Endodermal cell (in vitro differentiated cells): ENCODE data around the gene CTIF. TPM values are rescaled to one million over a fixed set of nuclear protein-coding genes. Genes with fewer than 3 reads are reported as not detected.
A peak's percentile ranks its signal among the peaks of the same experiment; 100 is the strongest.

Experiments
- DNase-seq: peaks from one replicate; pipeline ENCODE4 v3.0.0-alpha.2; 2017
- H3K27ac ChIP-seq: 2 replicates; pipeline ENCODE4 v1.5.1; 2013; ENCODE audit warnings: mild to moderate bottlenecking, low read depth, low read length, moderate library complexity
- H3K27me3 ChIP-seq: 2 replicates; pipeline ENCODE4 v1.6.1; 2013; ENCODE audit warnings: mild to moderate bottlenecking, low read length, moderate library complexity; ENCODE audit not compliant: insufficient read depth, control insufficient read depth, poor library complexity, severe bottlenecking
- H3K36me3 ChIP-seq: 2 replicates; pipeline ENCODE4 v1.7.0; 2013; ENCODE audit warnings: mild to moderate bottlenecking, low read length, moderate library complexity; ENCODE audit not compliant: control insufficient read depth, insufficient read depth
- H3K4me1 ChIP-seq: one replicate; pipeline ENCODE4 v1.7.0; 2013; ENCODE audit warnings: low read length; ENCODE audit not compliant: control insufficient read depth, insufficient read depth
- H3K4me3 ChIP-seq: 2 replicates; pipeline ENCODE4 v1.5.1; 2013; ENCODE audit warnings: mild to moderate bottlenecking, low read length, moderate library complexity
- H3K9ac ChIP-seq: 2 replicates; pipeline ENCODE4 v1.6.1; 2013; ENCODE audit warnings: mild to moderate bottlenecking, low read length, moderate library complexity; ENCODE audit not compliant: poor library complexity, severe bottlenecking; ENCODE audit errors: extremely low read depth
- H3K9me3 ChIP-seq: 2 replicates; pipeline ENCODE4 v1.6.1; 2013; ENCODE audit warnings: mild to moderate bottlenecking, low read length, moderate library complexity; ENCODE audit not compliant: control insufficient read depth
- H3K27ac Mint-ChIP-seq: 2 replicates; pipeline ENCODE4 v1.8.0; 2020; ENCODE audit warnings: mixed read lengths
- H3K27me3 Mint-ChIP-seq: 2 replicates; pipeline ENCODE4 v1.8.0; 2021; ENCODE audit warnings: mild to moderate bottlenecking, mixed read lengths; ENCODE audit not compliant: insufficient read depth
- H3K36me3 Mint-ChIP-seq: 2 replicates; pipeline ENCODE4 v1.8.0; 2020; ENCODE audit warnings: low read depth, mixed read lengths
- H3K4me1 Mint-ChIP-seq: 2 replicates; pipeline ENCODE4 v1.8.0; 2020; ENCODE audit warnings: mixed read lengths
- H3K4me3 Mint-ChIP-seq: 2 replicates; pipeline ENCODE4 v1.8.0; 2020; ENCODE audit warnings: mild to moderate bottlenecking, moderate library complexity, mixed read lengths
- H3K9me3 Mint-ChIP-seq: 2 replicates; pipeline ENCODE4 v1.8.0; 2020; ENCODE audit warnings: mild to moderate bottlenecking, mixed read lengths
- WGBS, 2 experiments: methylation state at CpG; one replicate each; pipeline versions ENCODE4 v1.1.5 to v1.1.7; 2013; ENCODE audit warnings: missing lambda C conversion rate in 2 of 2, mixed read lengths in 1 of 2; ENCODE audit not compliant: insufficient coverage in 1 of 2, insufficient read length in 1 of 2; 5-methylcytosine and 5-hydroxymethylcytosine counted together
- total RNA-seq, 2 donors: library from RNA; stranded (reverse); fragmentation: NEBNext Ultra II Directional in 1 of 2; extraction: Animal tissue kit (Norgen Biotek cat#: 25700) in 1 of 2; gene quantifications; 2 replicates in 1 of 2; 3 replicates in 1 of 2; pipeline ENCODE4 v1.2.1, GENCODE V29; 2021
- TF ChIP-seq, protein P1 (sequence below): fragments of 200-600 bp; sonication (generic); conservative IDR thresholded peaks from 2 replicates; pipeline ENCODE4 v1.5.0; 2021; ENCODE audit warnings: antibody characterized with exemption, mild to moderate bottlenecking

Gene CTIF
- total RNA-seq, 2 donors from 2014 or later: 33.8 to 41.6 TPM

- Histone ChIP-seq H3K4me1 (peaks cover 10% of the 10 kb centered on the region), H3K27ac (no peak overlapping the region), H3K36me3 (no peaks in the 10 kb centered on the region), H3K27me3 (no peaks in the 10 kb centered on the region), H3K9ac (no peak overlapping the region), H3K9me3 (no peaks in the 10 kb centered on the region), H3K4me3 (no peak overlapping the region)
- Mint-ChIP-seq H3K4me3 (no peak overlapping the region), H3K36me3 (no peaks in the 10 kb centered on the region), H3K27me3 (peaks cover 4% of the 10 kb centered on the region), H3K27ac (peak overlapping the region; percentile 71), H3K4me1 (peaks cover 17% of the 10 kb centered on the region), H3K9me3 (no peaks in the 10 kb centered on the region)
- DNase-seq: peak; percentile 74
- TF ChIP-seq, protein P1, sequence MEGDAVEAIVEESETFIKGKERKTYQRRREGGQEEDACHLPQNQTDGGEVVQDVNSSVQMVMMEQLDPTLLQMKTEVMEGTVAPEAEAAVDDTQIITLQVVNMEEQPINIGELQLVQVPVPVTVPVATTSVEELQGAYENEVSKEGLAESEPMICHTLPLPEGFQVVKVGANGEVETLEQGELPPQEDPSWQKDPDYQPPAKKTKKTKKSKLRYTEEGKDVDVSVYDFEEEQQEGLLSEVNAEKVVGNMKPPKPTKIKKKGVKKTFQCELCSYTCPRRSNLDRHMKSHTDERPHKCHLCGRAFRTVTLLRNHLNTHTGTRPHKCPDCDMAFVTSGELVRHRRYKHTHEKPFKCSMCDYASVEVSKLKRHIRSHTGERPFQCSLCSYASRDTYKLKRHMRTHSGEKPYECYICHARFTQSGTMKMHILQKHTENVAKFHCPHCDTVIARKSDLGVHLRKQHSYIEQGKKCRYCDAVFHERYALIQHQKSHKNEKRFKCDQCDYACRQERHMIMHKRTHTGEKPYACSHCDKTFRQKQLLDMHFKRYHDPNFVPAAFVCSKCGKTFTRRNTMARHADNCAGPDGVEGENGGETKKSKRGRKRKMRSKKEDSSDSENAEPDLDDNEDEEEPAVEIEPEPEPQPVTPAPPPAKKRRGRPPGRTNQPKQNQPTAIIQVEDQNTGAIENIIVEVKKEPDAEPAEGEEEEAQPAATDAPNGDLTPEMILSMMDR: no peak
- WGBS, 2 experiments: 59 to 100% methylated on average over 1 of the region's 1 CpG
Measured at GRCh38 chr18:48531082-48531403, 7.8 kb upstream of the CTIF start.

- Mint-ChIP-seq H3K36me3 (no peaks in the 10 kb centered on the region), H3K4me1 (peaks cover 17% of the 10 kb centered on the region), H3K27ac (no peak overlapping the region), H3K4me3 (no peak overlapping the region), H3K9me3 (no peaks in the 10 kb centered on the region), H3K27me3 (peaks cover 4% of the 10 kb centered on the region)
- Histone ChIP-seq H3K9me3 (no peaks in the 10 kb centered on the region), H3K9ac (no peak overlapping the region), H3K36me3 (no peaks in the 10 kb centered on the region), H3K27me3 (no peaks in the 10 kb centered on the region), H3K4me3 (no peak overlapping the region), H3K4me1 (peaks cover 10% of the 10 kb centered on the region), H3K27ac (no peak overlapping the region)
- WGBS, 2 experiments: 79 to 87% methylated on average over 2 to 3 of the region's 3 CpGs
- peak; percentile 41 for DNase-seq
- TF ChIP-seq, protein P1: no peak
Measured at GRCh38 chr18:48531908-48532307, 6.9 kb upstream of the CTIF start.

GRCh38 chr18:48533340-48534070 lies 5.3 kb upstream of the CTIF start:
- no peak overlapping the region for H3K4me3 Mint-ChIP-seq
- H3K27me3 Mint-ChIP-seq: peaks cover 2% of the 10 kb centered on the region
- DNase-seq: peak; percentile 32
- TF ChIP-seq, protein P1: no peak
- no peak overlapping the region for H3K27ac Mint-ChIP-seq
- no peaks in the 10 kb centered on the region for H3K36me3 Mint-ChIP-seq
- H3K4me1 Mint-ChIP-seq: peaks cover 17% of the 10 kb centered on the region
- H3K4me3 ChIP-seq: no peak overlapping the region
- H3K27ac ChIP-seq: no peak overlapping the region
- 90 to 96% methylated on average over 3 to 6 of the region's 6 CpGs for WGBS, 2 experiments
- H3K4me1 ChIP-seq: peaks cover 7% of the 10 kb centered on the region
- H3K9ac ChIP-seq: no peak overlapping the region
- no peaks in the 10 kb centered on the region for H3K9me3 Mint-ChIP-seq
- H3K27me3 ChIP-seq: no peaks in the 10 kb centered on the region
- H3K9me3 ChIP-seq: no peaks in the 10 kb centered on the region
- no peaks in the 10 kb centered on the region for H3K36me3 ChIP-seq
